Subcutaneous abdominal adipose tissue (tissue), 5 donors: ENCODE measurements around the gene ESYT3.

Source experiments
- H3K27ac ChIP-seq: one replicate; pipeline ENCODE4 v1.7.0; 2013; ENCODE audit warnings: low read depth, mild to moderate bottlenecking, inconsistent platforms, low read length, moderate library complexity
- H3K27me3 ChIP-seq, 5 donors: one replicate each; pipeline ENCODE4 v1.7.0; 2013; ENCODE audit warnings: low read length in 5 of 5, inconsistent platforms in 1 of 5; ENCODE audit not compliant: control insufficient read depth in 5 of 5, insufficient read depth in 4 of 5
- H3K36me3 ChIP-seq, 5 donors: one replicate each; pipeline ENCODE4 v1.7.0; 2013; ENCODE audit warnings: low read length in 5 of 5; ENCODE audit not compliant: control insufficient read depth in 5 of 5, insufficient read depth in 5 of 5
- H3K4me1 ChIP-seq, 5 donors: one replicate each; pipeline ENCODE4 v1.7.0; 2013; ENCODE audit warnings: low read length in 5 of 5, mild to moderate bottlenecking in 3 of 5, moderate library complexity in 1 of 5; ENCODE audit not compliant: control insufficient read depth in 5 of 5, insufficient read depth in 5 of 5
- H3K4me3 ChIP-seq, 5 donors: one replicate each; pipeline ENCODE4 v1.7.0; 2013; ENCODE audit warnings: low read length in 5 of 5, low read depth in 1 of 5
- H3K9ac ChIP-seq, 5 donors: one replicate each; pipeline ENCODE4 v1.7.0; 2013; ENCODE audit warnings: low read length in 5 of 5, mild to moderate bottlenecking in 4 of 5, moderate library complexity in 3 of 5
- H3K9me3 ChIP-seq, 5 donors: one replicate each; pipeline ENCODE4 v1.7.0; 2013; ENCODE audit warnings: low read length in 5 of 5; ENCODE audit not compliant: control insufficient read depth in 5 of 5
- donor health status: healthy.
- donor health status: healthy.
- donor health status: healthy.
- donor health status: healthy.
- donor health status: healthy.

Gene ESYT3

GRCh38 chr3:138441742-138442141 lies 7.3 kb downstream of the ESYT3 start:
- no peak overlapping the region for H3K4me3 ChIP-seq
- H3K27me3 ChIP-seq = peaks cover 3 to 12% (median 6%) of the 10 kb centered on the region in 5 donors
- H3K4me1 ChIP-seq = no peaks in the 10 kb centered on the region
- H3K9ac ChIP-seq = no peak overlapping the region
- H3K27ac ChIP-seq = no peak overlapping the region
- H3K9me3 ChIP-seq = no peaks in the 10 kb centered on the region
- H3K36me3 ChIP-seq = no peaks in the 10 kb centered on the region

- no peak overlapping the region for H3K4me3 ChIP-seq
- no peaks in the 10 kb centered on the region for H3K36me3 ChIP-seq
- H3K4me1 ChIP-seq = no peaks in the 10 kb centered on the region
- H3K9ac ChIP-seq = no peak overlapping the region
- no peak overlapping the region for H3K27ac ChIP-seq
- H3K27me3 ChIP-seq = peaks cover 0 to 10% (median 4%) of the 10 kb centered on the region in 5 donors
- H3K9me3 ChIP-seq = no peaks in the 10 kb centered on the region
Measured at GRCh38 chr3:138442433-138442832, 8.0 kb downstream of the ESYT3 start.

- no peak overlapping the region for H3K27ac ChIP-seq
Measured at GRCh38 chr3:138443091-138443490, 8.7 kb downstream of the ESYT3 start.

GRCh38 chr3:138443521-138444503 lies 9.4 kb downstream of the ESYT3 start:
- Histone ChIP-seq H3K27ac (no peak overlapping the region), H3K27me3 (peaks cover 0 to 4% (median 3%) of the 10 kb centered on the region in 5 donors), H3K4me3 (no peak overlapping the region), H3K4me1 (no peaks in the 10 kb centered on the region), H3K36me3 (no peaks in the 10 kb centered on the region), H3K9ac (no peak overlapping the region), H3K9me3 (no peaks in the 10 kb centered on the region)

More at GRCh38 chr3:138443091-138443490, 8.7 kb downstream of the ESYT3 start:
- no peaks in the 10 kb centered on the region for H3K9me3 ChIP-seq
- H3K4me1 ChIP-seq = no peaks in the 10 kb centered on the region
- H3K36me3 ChIP-seq = no peaks in the 10 kb centered on the region
- peaks cover 0 to 7% (median 3%) of the 10 kb centered on the region in 5 donors for H3K27me3 ChIP-seq
- H3K9ac ChIP-seq = no peak overlapping the region
- no peak overlapping the region for H3K4me3 ChIP-seq

- no peaks in the 10 kb centered on the region for H3K9me3 ChIP-seq
- peaks cover 0 to 3% (median 0%) of the 10 kb centered on the region in 5 donors for H3K27me3 ChIP-seq
- H3K27ac ChIP-seq = no peak overlapping the region
- no peaks in the 10 kb centered on the region for H3K4me1 ChIP-seq
- no peak overlapping the region for H3K4me3 ChIP-seq
- no peak overlapping the region for H3K9ac ChIP-seq
- H3K36me3 ChIP-seq = no peaks in the 10 kb centered on the region
Measured at GRCh38 chr3:138445236-138445635, 10.8 kb downstream of the ESYT3 start.

GRCh38 chr3:138445654-138446053 lies 11.2 kb downstream of the ESYT3 start:
- H3K9ac ChIP-seq = no peak overlapping the region
- no peaks in the 10 kb centered on the region for H3K9me3 ChIP-seq
- H3K27ac ChIP-seq = no peak overlapping the region
- H3K4me1 ChIP-seq = no peaks in the 10 kb centered on the region
- H3K36me3 ChIP-seq = no peaks in the 10 kb centered on the region
- peaks cover 0 to 3% (median 0%) of the 10 kb centered on the region in 5 donors for H3K27me3 ChIP-seq
- H3K4me3 ChIP-seq = no peak overlapping the region

- H3K9ac ChIP-seq = no peak overlapping the region
- H3K27ac ChIP-seq = no peak overlapping the region
- H3K4me1 ChIP-seq = no peaks in the 10 kb centered on the region
- peaks cover 0 to 5% (median 3%) of the 10 kb centered on the region in 5 donors for H3K27me3 ChIP-seq
- H3K36me3 ChIP-seq = no peaks in the 10 kb centered on the region
- H3K4me3 ChIP-seq = no peak overlapping the region
- H3K9me3 ChIP-seq = no peaks in the 10 kb centered on the region
Measured at GRCh38 chr3:138448631-138449030, 14.2 kb downstream of the ESYT3 start.

- H3K27ac ChIP-seq = no peak overlapping the region
- no peaks in the 10 kb centered on the region for H3K9me3 ChIP-seq
- no peak overlapping the region for H3K9ac ChIP-seq
- H3K27me3 ChIP-seq = peaks cover 0 to 5% (median 3%) of the 10 kb centered on the region in 5 donors
- no peaks in the 10 kb centered on the region for H3K36me3 ChIP-seq
- H3K4me3 ChIP-seq = no peak overlapping the region
- no peaks in the 10 kb centered on the region for H3K4me1 ChIP-seq
Measured at GRCh38 chr3:138449490-138449889, 15.1 kb downstream of the ESYT3 start.

GRCh38 chr3:138450181-138450580 lies 15.8 kb downstream of the ESYT3 start:
- H3K9ac ChIP-seq = no peak overlapping the region
- peaks cover 0 to 6% (median 5%) of the 10 kb centered on the region in 5 donors for H3K27me3 ChIP-seq
- H3K9me3 ChIP-seq = no peaks in the 10 kb centered on the region
- H3K4me1 ChIP-seq = no peaks in the 10 kb centered on the region
- no peak overlapping the region for H3K27ac ChIP-seq
- no peaks in the 10 kb centered on the region for H3K36me3 ChIP-seq
- no peak overlapping the region for H3K4me3 ChIP-seq

- no peak overlapping the region for H3K4me3 ChIP-seq
- peaks cover 0 to 8% (median 5%) of the 10 kb centered on the region in 5 donors for H3K27me3 ChIP-seq
- H3K9ac ChIP-seq = no peak overlapping the region
- no peaks in the 10 kb centered on the region for H3K4me1 ChIP-seq
- no peaks in the 10 kb centered on the region for H3K36me3 ChIP-seq
- no peaks in the 10 kb centered on the region for H3K9me3 ChIP-seq
- H3K27ac ChIP-seq = no peak overlapping the region
Measured at GRCh38 chr3:138450704-138451424, 16.4 kb downstream of the ESYT3 start.
